OCI-LY3 (cell line): ENCODE data around the gene CCDC178.

ENCODE experiments used
- H2AFZ ChIP-seq: fragments of 200-600, 300-600 bp; shearing (Covaris generic); 2 replicates; pipeline ENCODE4 v1.6.0; 2014; ENCODE audit warnings: antibody characterized with exemption, low read depth, low read length
- H3K27ac ChIP-seq: fragments of 200-600, 300-600 bp; sonication (generic); 2 replicates; pipeline ENCODE4 v1.5.1; 2014; ENCODE audit warnings: mild to moderate bottlenecking, low read length, moderate library complexity, mixed read lengths
- H3K27me3 ChIP-seq: fragments of 200-600, 300-600 bp; sonication (generic); 2 replicates; pipeline ENCODE4 v1.6.1; 2014; ENCODE audit warnings: low read depth, low read length, mixed read lengths
- H3K36me3 ChIP-seq: fragments of 200-600, 300-600 bp; sonication (generic); replicated peaks from 2 replicates; pipeline ENCODE3; 2014; ENCODE audit warnings: low read depth, low read length, mixed read lengths
- H3K4me1 ChIP-seq: fragments of 300-600, 200-600 bp; sonication (generic); 2 replicates; pipeline ENCODE4 v1.6.1; 2014; ENCODE audit warnings: low read length, mixed read lengths
- H3K4me2 ChIP-seq: fragments of 200-600, 300-600 bp; sonication (generic); 2 replicates; pipeline ENCODE4 v1.6.1; 2014; ENCODE audit warnings: low read length, mixed read lengths
- H3K4me3 ChIP-seq: fragments of 300-600, 200-600 bp; sonication (generic); 2 replicates; pipeline ENCODE4 v1.5.1; 2014; ENCODE audit warnings: antibody characterized with exemption, mild to moderate bottlenecking, low read length, moderate library complexity
- H3K79me2 ChIP-seq: fragments of 300-600, 200-600 bp; shearing (Covaris generic); 2 replicates; pipeline ENCODE4 v1.6.1; 2014; ENCODE audit warnings: mild to moderate bottlenecking, low read length, mixed read lengths
- H3K9ac ChIP-seq: fragments of 300-600, 200-600 bp; shearing (Covaris generic); 2 replicates; pipeline ENCODE4 v1.6.0; 2014; ENCODE audit warnings: mild to moderate bottlenecking, low read length, moderate library complexity
- H3K9me3 ChIP-seq: fragments of 200-600, 300-600 bp; shearing (Covaris generic); 2 replicates; pipeline ENCODE4 v1.6.1; 2014; ENCODE audit warnings: low read length, mixed read lengths; ENCODE audit not compliant: insufficient read depth
- H4K20me1 ChIP-seq: fragments of 200-600, 300-600 bp; sonication (generic); 2 replicates; pipeline ENCODE4 v1.6.1; 2016; ENCODE audit warnings: low read length, mixed read lengths; ENCODE audit not compliant: insufficient read depth
- CTCF ChIP-seq: fragments of 200-600, 300-600 bp; sonication (generic); IDR thresholded peaks from 2 replicates; pipeline ENCODE4 v1.5.1; 2014; ENCODE audit warnings: antibody characterized with exemption, low read length, low read depth
- EZH2phosphoT487 ChIP-seq: fragments of 200-600 bp; shearing (Covaris generic); IDR thresholded peaks from 2 replicates; pipeline ENCODE4 v1.6.1; 2018; ENCODE audit warnings: antibody characterized with exemption, mixed run types, low read depth

CCDC178 gene

DNA sequence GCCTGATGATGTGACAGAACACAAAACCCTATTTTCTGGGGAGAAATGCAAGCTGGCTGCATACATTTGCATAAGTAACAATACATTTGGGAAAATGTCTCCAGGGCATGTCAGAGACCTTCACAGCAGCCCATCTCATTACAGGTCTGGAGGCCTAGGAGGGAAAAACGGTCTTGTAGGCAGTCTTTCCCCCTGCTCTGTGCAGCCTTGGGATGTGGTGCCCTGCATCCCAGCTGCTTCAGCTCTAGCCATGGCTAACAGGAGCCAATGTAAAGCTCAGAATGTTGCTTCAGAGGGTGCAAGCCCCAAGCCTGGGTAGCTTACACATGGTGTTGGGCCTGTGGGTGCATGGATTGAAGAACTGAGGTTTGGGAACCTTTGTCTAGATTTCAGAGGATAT is 133.0 kb downstream of the CCDC178 start:
- Histone ChIP-seq H3K9ac (no peak overlapping the region), H3K36me3 (no peaks in the 10 kb centered on the region), H3K27me3 (no peaks in the 10 kb centered on the region), H3K4me2 (no peak overlapping the region), H3K79me2 (no peaks in the 10 kb centered on the region), H3K27ac (no peak overlapping the region), H4K20me1 (no peaks in the 10 kb centered on the region), H3K9me3 (no peaks in the 10 kb centered on the region), H3K4me1 (no peaks in the 10 kb centered on the region), H2AFZ (no peak overlapping the region), H3K4me3 (no peak overlapping the region)
- TF ChIP-seq CTCF: no peak
- TF ChIP-seq EZH2phosphoT487: no peak

DNA sequence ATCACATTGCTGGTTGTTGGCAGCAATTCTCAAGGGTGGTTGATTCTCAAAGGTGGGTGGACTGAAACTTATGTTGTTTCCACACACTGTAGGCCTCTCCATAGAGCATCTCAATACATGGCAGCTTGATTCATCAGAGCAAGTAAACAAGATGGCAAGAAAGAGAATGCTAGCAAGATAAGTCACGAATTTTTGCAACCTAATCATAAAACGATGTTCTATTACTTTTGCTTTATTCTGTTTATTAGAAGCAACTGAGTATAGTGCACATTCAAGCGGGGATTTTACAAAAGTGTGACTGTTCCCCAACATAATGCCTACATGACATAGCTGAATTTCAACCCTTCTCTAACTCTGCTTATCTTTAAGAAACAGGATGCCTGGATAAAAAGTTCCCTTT is 136.2 kb downstream of the CCDC178 start:
- H3K4me1 ChIP-seq: no peaks in the 10 kb centered on the region
- no peaks in the 10 kb centered on the region for H3K9me3 ChIP-seq
- no peaks in the 10 kb centered on the region for H3K27me3 ChIP-seq
- TF ChIP-seq CTCF: no peak
- no peaks in the 10 kb centered on the region for H4K20me1 ChIP-seq
- H3K9ac ChIP-seq: no peak overlapping the region
- no peaks in the 10 kb centered on the region for H3K36me3 ChIP-seq
- H3K79me2 ChIP-seq: no peaks in the 10 kb centered on the region
- no peak overlapping the region for H3K4me2 ChIP-seq
- H3K4me3 ChIP-seq: no peak overlapping the region
- no peak overlapping the region for H3K27ac ChIP-seq
- no peak overlapping the region for H2AFZ ChIP-seq

DNA sequence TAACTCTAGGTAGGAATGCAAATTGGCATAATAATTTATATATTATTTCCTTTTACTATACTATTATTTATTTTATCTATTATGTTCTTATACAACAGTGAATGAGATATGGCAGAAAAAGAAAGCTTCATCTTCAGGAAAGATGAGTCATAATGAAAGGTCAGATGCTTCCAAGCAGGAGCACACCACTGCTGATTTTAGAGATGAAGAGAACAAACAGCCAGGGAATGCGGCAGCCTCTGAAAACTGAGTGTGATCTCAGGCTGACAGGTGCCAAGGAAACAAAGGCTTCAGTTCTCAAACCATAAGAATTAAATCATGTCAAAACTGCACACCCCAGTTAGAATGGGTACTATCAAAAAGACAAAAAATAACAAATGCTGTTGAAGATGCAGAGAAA is 149.0 kb downstream of the CCDC178 start:
- Histone ChIP-seq H3K4me2 (no peak overlapping the region), H4K20me1 (no peaks in the 10 kb centered on the region), H3K27ac (no peak overlapping the region), H3K4me3 (no peak overlapping the region), H3K79me2 (no peaks in the 10 kb centered on the region), H3K9ac (no peak overlapping the region), H3K36me3 (no peaks in the 10 kb centered on the region), H3K27me3 (no peaks in the 10 kb centered on the region), H3K4me1 (no peaks in the 10 kb centered on the region), H2AFZ (no peak overlapping the region), H3K9me3 (no peaks in the 10 kb centered on the region)
- TF ChIP-seq EZH2phosphoT487 (no peak), CTCF (no peak)

GRCh38 chr18:33288082-33288716 is 152.3 kb downstream of the CCDC178 start:
- Histone ChIP-seq H3K27me3 (no peaks in the 10 kb centered on the region), H3K4me2 (no peak overlapping the region), H3K36me3 (no peaks in the 10 kb centered on the region), H3K27ac (no peak overlapping the region), H2AFZ (no peak overlapping the region), H3K9ac (no peak overlapping the region), H3K4me3 (no peak overlapping the region), H3K9me3 (no peaks in the 10 kb centered on the region), H3K4me1 (no peaks in the 10 kb centered on the region), H4K20me1 (no peaks in the 10 kb centered on the region), H3K79me2 (no peaks in the 10 kb centered on the region)
- TF ChIP-seq EZH2phosphoT487 (no peak), CTCF (no peak)
